B cell (primary cell): ENCODE measurements around the gene KDM6B.

Experiments
- EZH2 ChIP-seq: IDR thresholded peaks from 2 replicates; pipeline ENCODE4 v1.6.1; 2012; ENCODE audit warnings: borderline replicate concordance, low read depth, mild to moderate bottlenecking, moderate library complexity, low read length; ENCODE audit not compliant: insufficient read depth, poor library complexity, severe bottlenecking
- TF ChIP-seq, protein P1 (sequence below): fragments of 200-600 bp; IDR thresholded peaks from one replicate; pipeline ENCODE4 v1.8.0; 2022; ENCODE audit warnings: antibody characterized with exemption, mild to moderate bottlenecking

DNA sequence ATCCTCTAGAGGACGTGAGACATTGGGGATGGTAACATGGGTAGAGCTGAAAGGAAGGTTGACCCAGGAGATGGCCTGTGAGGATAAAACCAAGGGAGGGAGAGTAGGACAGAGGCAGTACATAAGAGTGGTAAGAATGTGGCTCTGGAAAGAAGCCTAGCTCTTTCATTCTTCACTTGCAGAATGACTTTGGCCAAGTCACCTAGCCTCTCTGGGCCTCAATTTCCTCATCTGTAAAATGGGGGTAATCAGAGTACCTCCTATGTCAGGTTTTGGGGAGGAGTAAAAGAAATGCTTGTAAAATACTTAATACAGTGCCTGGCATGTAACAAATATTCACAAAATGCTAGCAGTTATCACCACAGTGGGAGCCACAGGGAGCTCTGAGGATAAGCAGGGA lies 6.9 kb downstream of the KDM6B start:
- TF ChIP-seq, protein P1, sequence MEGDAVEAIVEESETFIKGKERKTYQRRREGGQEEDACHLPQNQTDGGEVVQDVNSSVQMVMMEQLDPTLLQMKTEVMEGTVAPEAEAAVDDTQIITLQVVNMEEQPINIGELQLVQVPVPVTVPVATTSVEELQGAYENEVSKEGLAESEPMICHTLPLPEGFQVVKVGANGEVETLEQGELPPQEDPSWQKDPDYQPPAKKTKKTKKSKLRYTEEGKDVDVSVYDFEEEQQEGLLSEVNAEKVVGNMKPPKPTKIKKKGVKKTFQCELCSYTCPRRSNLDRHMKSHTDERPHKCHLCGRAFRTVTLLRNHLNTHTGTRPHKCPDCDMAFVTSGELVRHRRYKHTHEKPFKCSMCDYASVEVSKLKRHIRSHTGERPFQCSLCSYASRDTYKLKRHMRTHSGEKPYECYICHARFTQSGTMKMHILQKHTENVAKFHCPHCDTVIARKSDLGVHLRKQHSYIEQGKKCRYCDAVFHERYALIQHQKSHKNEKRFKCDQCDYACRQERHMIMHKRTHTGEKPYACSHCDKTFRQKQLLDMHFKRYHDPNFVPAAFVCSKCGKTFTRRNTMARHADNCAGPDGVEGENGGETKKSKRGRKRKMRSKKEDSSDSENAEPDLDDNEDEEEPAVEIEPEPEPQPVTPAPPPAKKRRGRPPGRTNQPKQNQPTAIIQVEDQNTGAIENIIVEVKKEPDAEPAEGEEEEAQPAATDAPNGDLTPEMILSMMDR: no peak
- no peak for TF ChIP-seq EZH2
